ENCODE data around the gene FAM20C.

DNA sequence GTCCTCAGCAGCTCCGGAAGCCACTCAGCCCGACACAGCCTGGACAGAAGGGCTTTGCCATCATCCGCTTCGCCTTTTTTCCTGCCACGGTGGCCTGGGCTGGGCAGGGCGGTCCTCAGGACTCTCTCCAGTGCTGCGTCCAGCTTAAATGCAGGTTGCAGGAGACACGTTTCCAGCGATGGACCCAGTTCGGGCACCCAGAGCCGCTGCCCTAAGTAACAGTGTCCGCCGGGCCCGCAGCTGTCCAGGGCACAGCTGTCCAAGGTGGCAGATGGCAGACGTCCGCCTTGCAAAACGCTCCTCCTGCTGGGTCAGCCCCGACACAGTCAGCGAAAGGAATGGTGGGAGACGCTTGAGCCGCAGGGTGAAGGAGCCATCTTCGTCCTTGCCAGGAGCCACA, 60.6 kb downstream of the FAM20C start:
- TF ChIP-seq, protein P1, sequence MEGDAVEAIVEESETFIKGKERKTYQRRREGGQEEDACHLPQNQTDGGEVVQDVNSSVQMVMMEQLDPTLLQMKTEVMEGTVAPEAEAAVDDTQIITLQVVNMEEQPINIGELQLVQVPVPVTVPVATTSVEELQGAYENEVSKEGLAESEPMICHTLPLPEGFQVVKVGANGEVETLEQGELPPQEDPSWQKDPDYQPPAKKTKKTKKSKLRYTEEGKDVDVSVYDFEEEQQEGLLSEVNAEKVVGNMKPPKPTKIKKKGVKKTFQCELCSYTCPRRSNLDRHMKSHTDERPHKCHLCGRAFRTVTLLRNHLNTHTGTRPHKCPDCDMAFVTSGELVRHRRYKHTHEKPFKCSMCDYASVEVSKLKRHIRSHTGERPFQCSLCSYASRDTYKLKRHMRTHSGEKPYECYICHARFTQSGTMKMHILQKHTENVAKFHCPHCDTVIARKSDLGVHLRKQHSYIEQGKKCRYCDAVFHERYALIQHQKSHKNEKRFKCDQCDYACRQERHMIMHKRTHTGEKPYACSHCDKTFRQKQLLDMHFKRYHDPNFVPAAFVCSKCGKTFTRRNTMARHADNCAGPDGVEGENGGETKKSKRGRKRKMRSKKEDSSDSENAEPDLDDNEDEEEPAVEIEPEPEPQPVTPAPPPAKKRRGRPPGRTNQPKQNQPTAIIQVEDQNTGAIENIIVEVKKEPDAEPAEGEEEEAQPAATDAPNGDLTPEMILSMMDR (IDR thresholded peaks at IDR 0.05), result no peak
- TF ChIP-seq POLR2A (IDR thresholded peaks at IDR 0.05), result no peak
